Measurements from ENCODE around the gene KSR1. TPM values are rescaled to one million over a fixed set of nuclear protein-coding genes. Genes with fewer than 3 reads are reported as not detected.
A peak's percentile ranks its signal among the peaks of the same experiment; 100 is the strongest.

KSR1 gene
- total RNA-seq, 2 donors from 2014 or later = 7.9 to 10.2 TPM

GRCh38 chr17:27558842-27559505 is 102.7 kb downstream of the KSR1 start:
- H3K27me3 ChIP-seq = no peaks in the 10 kb centered on the region
- TF ChIP-seq CTCF (IDR thresholded peaks at IDR 0.05) = no peak
- no peak for DNase-seq (ENCODE audit: low spot score)
- no peaks in the 10 kb centered on the region for H3K36me3 ChIP-seq
- H3K4me3 ChIP-seq = peak overlapping the region in 1 of 2 donors; percentile 22
- H3K27ac ChIP-seq = peak overlapping the region; percentile 63 to 66
- peaks cover 0 to 37% of the 10 kb centered on the region in 2 donors for H3K4me1 ChIP-seq
- no peaks in the 10 kb centered on the region for H3K9me3 ChIP-seq

DNA sequence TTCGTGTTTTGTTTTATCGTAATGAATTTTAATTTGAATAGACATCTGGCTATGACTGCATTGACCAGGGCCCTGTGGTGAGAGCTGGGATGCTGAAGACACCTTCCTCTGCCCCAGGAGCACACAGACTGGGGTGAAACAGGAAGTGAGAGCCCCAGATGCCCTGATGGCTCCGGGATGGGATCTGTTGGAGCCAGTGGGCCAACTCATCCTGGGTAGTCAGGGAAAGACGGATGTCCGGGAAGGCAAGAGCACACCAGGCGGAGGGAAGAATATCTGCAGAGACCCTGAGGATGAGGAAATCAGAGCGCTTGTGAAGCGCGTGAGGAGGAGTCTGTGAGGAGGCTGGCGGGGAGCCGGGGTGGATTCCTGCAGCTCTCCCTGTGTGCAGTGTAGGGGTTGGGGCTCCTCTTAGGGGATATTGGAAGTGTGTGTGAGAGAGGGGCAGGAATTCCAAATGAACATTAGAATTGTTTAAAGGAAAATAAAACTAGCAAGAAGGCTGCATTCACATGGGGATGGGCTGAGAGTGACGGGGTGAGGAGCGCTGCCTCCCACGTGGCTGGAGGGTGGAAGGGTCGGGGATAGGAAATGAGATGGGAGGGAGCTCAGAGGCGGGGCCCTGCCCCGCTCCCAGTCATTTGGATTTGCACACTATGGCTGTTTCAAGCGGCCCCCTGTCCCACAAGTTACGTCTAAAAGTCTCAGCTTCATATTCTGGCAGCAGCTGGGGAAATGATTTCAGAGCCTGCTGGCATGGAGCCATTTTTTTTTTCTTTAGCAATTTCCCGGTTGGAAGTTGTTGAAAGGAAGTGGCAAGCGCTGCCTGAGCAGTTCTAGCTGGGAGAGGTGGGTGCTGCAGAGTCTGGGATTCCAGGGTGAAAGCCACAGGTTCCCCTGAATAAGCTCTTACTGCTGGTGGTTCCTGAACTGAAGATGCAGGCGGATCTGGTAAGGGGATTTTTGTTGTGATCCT is 103.5 kb downstream of the KSR1 start:
- TF ChIP-seq CTCF (IDR thresholded peaks at IDR 0.05) = no peak
- Histone ChIP-seq H3K27me3 (no peaks in the 10 kb centered on the region), H3K36me3 (no peaks in the 10 kb centered on the region), H3K4me1 (peaks cover 0 to 33% of the 10 kb centered on the region in 2 donors), H3K4me3 (peak overlapping the region; percentile 11 to 22), H3K27ac (peak overlapping the region; percentile 63 to 66), H3K9me3 (no peaks in the 10 kb centered on the region)
- peak; percentile 85 for DNase-seq (ENCODE audit: low spot score)

DNA sequence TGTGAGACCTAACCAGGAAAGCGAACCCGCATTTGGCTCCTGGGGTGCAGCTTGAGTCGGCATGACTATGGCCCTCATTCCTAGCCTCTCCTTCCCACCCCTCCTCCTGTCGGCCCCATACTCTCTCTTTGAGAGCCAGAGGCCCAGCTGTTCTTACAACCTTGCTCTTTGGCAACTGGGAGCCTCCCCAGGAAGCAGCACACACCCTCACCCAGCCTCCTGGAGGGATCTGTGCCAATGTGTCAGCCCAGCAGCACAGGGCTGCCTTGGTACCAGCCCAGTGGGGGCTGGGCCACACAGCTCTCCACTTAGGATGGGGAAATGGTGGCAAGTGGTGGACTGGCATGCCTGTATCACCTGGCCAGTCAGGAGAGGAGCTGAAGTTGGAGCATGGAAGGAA is 104.4 kb downstream of the KSR1 start:
- Histone ChIP-seq H3K4me3 (peak overlapping the region; percentile 11 to 22), H3K36me3 (no peaks in the 10 kb centered on the region), H3K4me1 (peaks cover 0 to 30% of the 10 kb centered on the region in 2 donors), H3K9me3 (no peaks in the 10 kb centered on the region), H3K27ac (peak overlapping the region; percentile 63 to 66), H3K27me3 (no peaks in the 10 kb centered on the region)
- TF ChIP-seq CTCF (IDR thresholded peaks at IDR 0.05) = no peak
- DNase-seq (ENCODE audit: low spot score) = no peak

GRCh38 chr17:27562777-27563455 is 106.7 kb downstream of the KSR1 start:
- peaks cover 0 to 47% of the 10 kb centered on the region in 2 donors for H3K4me1 ChIP-seq
- H3K9me3 ChIP-seq = no peaks in the 10 kb centered on the region
- no peaks in the 10 kb centered on the region for H3K36me3 ChIP-seq
- TF ChIP-seq CTCF (IDR thresholded peaks at IDR 0.05) = no peak
- no peaks in the 10 kb centered on the region for H3K27me3 ChIP-seq
- DNase-seq (ENCODE audit: low spot score) = no peak
- H3K27ac ChIP-seq = peak overlapping the region; percentile 8 to 19
- H3K4me3 ChIP-seq = no peak overlapping the region

DNA sequence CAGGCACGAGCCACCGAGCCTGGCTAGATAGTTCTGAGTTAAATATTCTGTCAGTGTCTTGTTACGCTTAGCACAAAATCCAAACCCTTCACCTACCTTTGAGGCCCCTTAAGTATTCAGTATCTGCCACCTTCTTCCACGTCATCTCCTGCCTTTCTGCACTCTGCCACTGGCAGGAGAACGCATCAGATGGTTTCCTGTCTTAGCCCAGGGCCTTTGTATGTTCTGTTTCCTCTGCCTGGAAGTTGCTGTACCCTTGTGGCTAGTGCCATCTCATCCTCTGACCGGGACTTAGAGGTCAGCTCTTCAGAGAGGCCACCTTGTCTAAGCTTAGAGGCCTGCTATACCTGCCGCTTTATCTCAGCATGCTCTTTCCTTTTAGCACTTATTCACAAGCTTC is 107.3 kb downstream of the KSR1 start:
- peaks cover 0 to 47% of the 10 kb centered on the region in 2 donors for H3K4me1 ChIP-seq
- H3K9me3 ChIP-seq = no peaks in the 10 kb centered on the region
- H3K36me3 ChIP-seq = no peaks in the 10 kb centered on the region
- TF ChIP-seq CTCF (IDR thresholded peaks at IDR 0.05) = no peak
- no peak overlapping the region for H3K4me3 ChIP-seq
- DNase-seq (ENCODE audit: low spot score) = no peak
- H3K27me3 ChIP-seq = no peaks in the 10 kb centered on the region
- H3K27ac ChIP-seq = peak overlapping the region; percentile 8 to 19
